ENCODE results near the gene CDK2. TPM values are rescaled to one million over a fixed set of nuclear protein-coding genes. Genes with fewer than 3 reads are reported as not detected.

Gene CDK2
- total and polyA plus RNA-seq, 9 of the 15 experiments (the other 6 are each of a cell fraction or from before 2014, with no cell fraction given): 17.4 to 213 (median 109) TPM

- TF ChIP-seq DLX4 (CRISPR knock-in tag; IDR thresholded peaks at IDR 0.05): 0 out of 2 replicates have a peak, but pooled peaks have one; percentile 55
- TF ChIP-seq MIER1 (IDR thresholded peaks at IDR 0.05; ENCODE audit: low read depth): no peak
- TF ChIP-seq PHF21A (IDR thresholded peaks at IDR 0.05; ENCODE audit: borderline replicate concordance, low read depth): no peak
- no peak for TF ChIP-seq ZNF830 (CRISPR knock-in tag; IDR thresholded peaks at IDR 0.05)
- TF ChIP-seq MLLT1 (IDR thresholded peaks at IDR 0.05): peak in 1 of 2 experiments; percentile 48; a peak in 1 of 4 replicates
- TF ChIP-seq PHF20 (IDR thresholded peaks at IDR 0.05; ENCODE audit: partially characterized antibody): no peak
- TF ChIP-seq CSDE1 (IDR thresholded peaks at IDR 0.05): no peak
- TF ChIP-seq NR0B1 (IDR thresholded peaks at IDR 0.05; ENCODE audit: partially characterized antibody): no peak
- no peak for TF ChIP-seq ZNF655 (CRISPR knock-in tag; IDR thresholded peaks at IDR 0.05)
- peak in 1 of 2 experiments; percentile 27 for TF ChIP-seq E2F6 (IDR thresholded peaks at IDR 0.05; ENCODE audit: borderline replicate concordance in 1 of 2, extremely low read depth in 1 of 2, insufficient read depth in 1 of 2, insufficient read length in 1 of 2, low read depth in 1 of 2, low read length in 1 of 2, poor library complexity in 1 of 2, severe bottlenecking in 1 of 2)
- TF ChIP-seq RFX7 (CRISPR knock-in tag; IDR thresholded peaks at IDR 0.05): no peak
- TF ChIP-seq POLR2A (conservative IDR thresholded peaks at IDR 0.05): peak; percentile 87
- TF ChIP-seq MLX (CRISPR knock-in tag; conservative IDR thresholded peaks at IDR 0.05): no peak
- no peak for TF ChIP-seq DMBX1 (CRISPR knock-in tag; IDR thresholded peaks at IDR 0.05; ENCODE audit: borderline replicate concordance)
- no peak for TF ChIP-seq PBX2 (CRISPR knock-in tag; IDR thresholded peaks at IDR 0.05; ENCODE audit: low read depth)
- TF ChIP-seq PBX2 (tag; conservative IDR thresholded peaks at IDR 0.05; ENCODE audit: low read depth): no peak
- peak; percentile 63 for TF ChIP-seq EP400 (IDR thresholded peaks at IDR 0.05)
- TF ChIP-seq BCL6 (CRISPR knock-in tag; IDR thresholded peaks at IDR 0.05): no peak
These were observed at the start of gene CDK2 (continued) for GRCh38 chr12:55966408-55967281.
